Measurements from ENCODE around the gene DCUN1D3.

GRCh38 chr16:20933589-20933988, 33.4 kb upstream of the DCUN1D3 start:
- TF ChIP-seq CTCF (conservative IDR thresholded peaks at IDR 0.05 in 1 of 2, IDR thresholded peaks at IDR 0.05 in 1 of 2; ENCODE audit: low read depth in 1 of 2, low read length in 2 of 2), result no peak
- no peak for TF ChIP-seq EZH2 (IDR thresholded peaks at IDR 0.05; ENCODE audit: low read length, missing control alignments)

All from fibroblast of lung (primary cell).